NOMO-1 treated with dmso at 0.1 percent for 144 hours (cell line): Measurements from ENCODE around the gene NSA2.
"Not testable (repeated sequence)": the region's sequence is repeated elsewhere in the genome, so short reads cannot be mapped to it uniquely, and the experiment has no call there.

Experiments used
- DNase-seq: peaks from one replicate; lab custom pipeline; 2025; ENCODE audit not compliant: unreplicated experiment; lab: John Stamatoyannopoulos, UW

Gene NSA2

GRCh38 chr5:74766849-74767578 lies at the start of gene NSA2, which contains the start of gene GFM2:
Gene NSA2, plus strand, starts transcription at chr5:74767249. Its CDS starts 112 bp downstream, at chr5:74767361.
Gene GFM2, minus strand, starts transcription at chr5:74767117. Its CDS starts 3,375 bp downstream, at chr5:74763742.
- peak; percentile 79 for DNase-seq

DNA sequence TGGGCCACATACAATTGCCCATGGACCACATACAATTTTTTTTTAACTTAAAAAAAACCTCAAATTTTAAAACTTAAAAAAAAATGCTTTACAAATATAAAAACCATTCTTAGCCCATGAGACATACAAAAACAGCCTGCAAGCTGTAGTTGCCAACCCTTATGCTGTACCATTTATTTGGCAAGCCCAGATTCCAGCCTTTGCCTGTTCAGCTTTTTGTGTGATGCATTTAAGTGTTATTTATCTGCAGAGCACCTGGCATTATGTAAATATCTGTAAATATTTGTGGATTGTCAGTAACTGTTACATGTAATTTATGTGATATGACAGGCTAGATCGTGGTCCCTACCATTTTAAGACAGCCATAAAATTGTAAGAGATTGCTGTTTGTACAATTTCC lies 49.5 kb upstream of the NSA2 start:
- DNase-seq: no peak

- no peak for DNase-seq
Measured at GRCh38 chr5:74722271-74722670, 44.8 kb upstream of the NSA2 start.

DNA sequence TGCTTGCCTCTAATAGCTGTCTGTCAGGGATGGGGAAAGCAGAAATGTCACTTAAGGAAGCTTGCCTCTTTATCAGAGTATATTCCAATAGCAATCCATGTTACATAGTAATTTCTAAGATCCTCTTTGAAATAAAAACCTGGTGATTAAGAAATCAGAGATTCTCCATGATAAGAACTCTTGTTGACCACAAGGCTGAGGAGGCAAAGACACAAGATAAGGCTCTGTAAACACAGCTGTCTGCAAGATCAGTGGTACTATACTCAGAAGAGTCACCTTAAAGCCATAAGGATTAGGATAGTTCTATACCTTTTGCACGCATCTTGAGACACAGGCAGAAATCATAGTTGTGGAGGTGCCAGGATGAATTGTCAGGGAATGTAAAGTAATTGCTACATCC lies 41.7 kb upstream of the NSA2 start:
- DNase-seq: no peak

- no peak for DNase-seq
Measured at GRCh38 chr5:74736759-74737158, 30.3 kb upstream of the NSA2 start.

- DNase-seq: no peak
Measured at GRCh38 chr5:74738406-74738805, 28.6 kb upstream of the NSA2 start.

DNA sequence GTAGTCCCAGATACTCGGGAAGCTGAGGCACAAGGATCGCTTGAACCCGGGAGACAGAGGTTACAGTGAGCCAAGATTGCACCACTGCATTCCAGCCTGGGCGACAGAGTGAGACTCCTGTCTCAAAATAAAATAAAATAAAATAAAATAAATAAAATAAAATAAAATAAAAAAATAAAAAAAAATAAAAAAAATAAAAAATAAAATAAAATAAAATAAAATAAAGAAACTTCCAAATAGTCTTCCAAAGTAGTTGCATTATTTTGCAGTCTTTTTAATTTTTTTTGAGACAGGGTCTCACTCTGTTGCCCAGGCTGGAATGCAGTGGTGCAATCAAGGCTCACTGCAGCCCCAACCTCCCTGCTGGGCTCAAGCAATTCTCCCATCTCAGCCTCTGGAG lies 18.3 kb upstream of the NSA2 start:
- not testable (repeated sequence) for DNase-seq

DNA sequence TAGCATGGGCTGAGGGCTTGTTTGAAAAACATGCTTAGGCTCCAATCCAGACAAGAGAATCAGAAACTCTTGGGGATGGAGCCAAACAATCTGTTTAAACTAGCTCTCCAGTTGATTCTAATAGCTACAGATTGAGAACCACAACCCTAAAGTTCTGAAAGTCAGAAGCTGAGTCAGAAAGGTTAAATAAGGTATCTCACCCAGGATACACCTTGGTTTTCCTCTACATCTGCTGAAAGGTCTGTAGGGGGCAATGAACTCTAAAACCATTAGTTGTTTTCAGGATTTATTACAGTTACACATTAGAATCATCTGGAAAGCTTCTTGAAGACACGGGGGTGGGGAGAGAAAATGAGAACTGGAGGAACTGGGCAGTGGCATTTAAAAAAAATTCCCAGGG lies 5.8 kb upstream of the NSA2 start:
- no peak for DNase-seq

GRCh38 chr5:74762599-74762998 lies 4.5 kb upstream of the NSA2 start:
- no peak for DNase-seq

DNA sequence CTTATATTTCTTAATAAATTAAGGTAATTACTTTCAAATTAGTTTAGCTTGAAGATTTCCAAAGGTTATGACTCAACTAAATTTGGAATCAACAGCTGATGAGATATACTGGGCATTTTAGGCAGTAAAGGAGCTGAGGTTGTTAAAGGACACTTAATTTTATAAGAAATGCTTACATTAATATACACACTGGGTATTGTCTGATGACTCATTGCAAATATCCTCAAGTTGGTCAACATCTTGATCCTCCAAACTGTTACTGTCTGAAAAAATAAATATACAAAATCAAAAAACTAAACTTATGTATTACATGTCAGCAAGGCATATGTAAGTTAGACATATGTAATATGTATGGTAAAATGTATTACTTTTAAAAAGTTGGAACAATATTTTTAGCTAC lies 3.5 kb upstream of the NSA2 start:
- DNase-seq: no peak

GRCh38 chr5:74765201-74765600 lies 1.8 kb upstream of the NSA2 start:
- no peak for DNase-seq

- no peak for DNase-seq
Measured at GRCh38 chr5:74765929-74766328, 1.1 kb upstream of the NSA2 start.

DNA sequence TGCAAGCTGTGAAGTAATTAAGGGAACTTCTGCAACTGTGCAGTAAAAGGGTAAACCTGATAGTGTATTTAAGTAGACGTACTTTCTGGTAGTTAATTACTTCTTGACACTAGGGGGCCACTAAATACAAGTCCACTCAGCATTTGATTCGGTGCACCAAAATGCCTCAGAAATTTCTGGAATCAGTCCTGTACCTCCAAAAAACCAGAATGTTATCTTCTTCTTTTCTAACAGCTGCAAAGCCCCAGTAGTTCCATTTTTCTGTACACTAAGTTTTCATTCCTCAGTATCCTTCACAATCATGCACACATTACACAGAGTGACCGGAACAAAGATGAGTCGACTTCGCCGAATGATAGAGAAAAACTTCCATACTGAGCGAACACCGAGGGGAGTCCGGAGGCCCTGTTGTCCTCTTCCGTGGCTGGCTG lies 616 bp upstream of the NSA2 start:
- peak; percentile 30 for DNase-seq

DNA sequence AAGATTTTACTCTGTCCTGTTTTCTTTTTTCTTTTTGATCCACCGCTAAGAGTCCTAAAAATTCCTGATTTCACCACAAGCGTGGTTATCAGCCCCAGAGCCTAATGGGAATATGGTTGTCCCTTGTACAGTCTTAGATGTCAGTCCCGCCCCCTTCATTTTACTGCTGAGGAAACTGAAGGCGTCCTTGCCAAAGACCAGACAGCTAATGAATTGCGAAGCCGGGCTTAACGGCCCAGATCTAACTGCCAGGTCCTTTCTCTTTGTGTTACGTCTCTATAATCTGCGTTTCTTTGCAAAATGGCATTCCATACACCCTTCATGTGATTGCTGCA lies 497 bp downstream of the NSA2 start:
- no peak for DNase-seq

- no peak for DNase-seq
Measured at GRCh38 chr5:74772359-74772758, 5.3 kb downstream of the NSA2 start.

DNA sequence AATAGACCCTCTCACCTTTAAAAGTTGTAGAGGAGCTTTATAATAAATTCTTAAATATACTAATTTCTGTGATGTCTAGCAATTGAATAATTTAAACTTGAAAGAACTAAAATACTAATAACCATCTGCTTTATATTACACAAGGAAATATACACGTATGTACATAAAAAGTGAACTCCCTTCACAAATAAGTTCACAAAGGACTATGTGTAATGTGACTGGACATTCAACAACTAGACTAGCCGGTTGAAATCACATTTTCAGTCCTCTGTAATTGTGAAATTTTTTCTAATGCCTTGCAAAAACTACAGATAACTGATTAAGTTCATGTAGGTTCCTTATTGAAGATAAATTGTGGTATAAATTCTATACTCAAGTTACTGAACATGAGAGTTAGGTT lies 11.6 kb downstream of the NSA2 start:
- DNase-seq: no peak

GRCh38 chr5:74786851-74787250 lies 19.8 kb downstream of the NSA2 start:
- DNase-seq: no peak

GRCh38 chr5:74787424-74787823 lies 20.4 kb downstream of the NSA2 start:
- DNase-seq: no peak

- not testable (repeated sequence) for DNase-seq
Measured at GRCh38 chr5:74791669-74792068, 24.6 kb downstream of the NSA2 start.

GRCh38 chr5:74798977-74799911 lies 32.2 kb downstream of the NSA2 start:
- no peak for DNase-seq

GRCh38 chr5:74801197-74801596 lies 34.1 kb downstream of the NSA2 start:
- no peak for DNase-seq

GRCh38 chr5:74801941-74802340 lies 34.9 kb downstream of the NSA2 start:
- DNase-seq: no peak
